Osteoblast (primary cell): ENCODE results near the gene UCHL3. TPM values are rescaled to one million over a fixed set of nuclear protein-coding genes. Genes with fewer than 3 reads are reported as not detected.

Experiments
- DNase-seq: peaks from one replicate; pipeline ENCODE4 v3.0.0; 2011; ENCODE audit warnings: low spot score, mixed read lengths; ENCODE audit not compliant: insufficient read length; ENCODE audit errors: missing footprints
- H2AFZ ChIP-seq: 2 replicates; pipeline ENCODE4 v1.6.0; 2011; ENCODE audit warnings: mild to moderate bottlenecking, low read length
- H3K27ac ChIP-seq: 2 replicates; pipeline ENCODE4 v1.5.1; 2011; ENCODE audit warnings: mild to moderate bottlenecking, low read depth, low read length, moderate library complexity
- H3K27me3 ChIP-seq: 2 replicates; pipeline ENCODE4 v1.6.0; 2012; ENCODE audit warnings: mild to moderate bottlenecking, control low read depth, inconsistent platforms, low read length, moderate library complexity; ENCODE audit not compliant: insufficient read depth
- H3K36me3 ChIP-seq: 2 replicates; pipeline ENCODE4 v1.5.1; 2011; ENCODE audit warnings: mild to moderate bottlenecking, low read length, control low read depth, moderate library complexity; ENCODE audit not compliant: insufficient read depth
- H3K4me1 ChIP-seq: 2 replicates; pipeline ENCODE4 v1.5.1; 2011; ENCODE audit warnings: mild to moderate bottlenecking, low read length, control low read depth, moderate library complexity; ENCODE audit not compliant: insufficient read depth
- H3K4me2 ChIP-seq: 2 replicates; pipeline ENCODE4 v1.6.0; 2011; ENCODE audit warnings: mild to moderate bottlenecking, low read length; ENCODE audit not compliant: insufficient read depth
- H3K4me3 ChIP-seq: fragments of 200-600 bp; sonication (generic); 3 replicates; pipeline ENCODE4 v1.5.1; 2012; ENCODE audit warnings: mild to moderate bottlenecking, low read length, inconsistent platforms; ENCODE audit not compliant: insufficient read depth
- H3K79me2 ChIP-seq: 2 replicates; pipeline ENCODE4 v1.6.0; 2012; ENCODE audit warnings: mild to moderate bottlenecking, low read length, control low read depth, inconsistent platforms; ENCODE audit not compliant: insufficient read depth
- H3K9me3 ChIP-seq: 2 replicates; pipeline ENCODE4 v1.5.1; 2011; ENCODE audit warnings: low read depth, low read length, control low read depth
- H4K20me1 ChIP-seq: 2 replicates; pipeline ENCODE4 v1.6.0; 2012; ENCODE audit warnings: mild to moderate bottlenecking, low read length, control low read depth; ENCODE audit not compliant: insufficient read depth
- total RNA-seq: library from RNA; depleted of rRNA; stranded (reverse); fragments of >200 nt; gene quantifications from 2 replicates; pipeline ENCODE4 v1.2.3, GENCODE V29; 2012
- TF ChIP-seq, protein P1 (sequence below): IDR thresholded peaks from 2 replicates; pipeline ENCODE4 v1.5.1; 2011; ENCODE audit warnings: mild to moderate bottlenecking, low read depth, low read length, moderate library complexity; ENCODE audit errors: extremely low read depth

The UCHL3 gene
- total RNA-seq, 1 donor = 15.6 TPM

DNA sequence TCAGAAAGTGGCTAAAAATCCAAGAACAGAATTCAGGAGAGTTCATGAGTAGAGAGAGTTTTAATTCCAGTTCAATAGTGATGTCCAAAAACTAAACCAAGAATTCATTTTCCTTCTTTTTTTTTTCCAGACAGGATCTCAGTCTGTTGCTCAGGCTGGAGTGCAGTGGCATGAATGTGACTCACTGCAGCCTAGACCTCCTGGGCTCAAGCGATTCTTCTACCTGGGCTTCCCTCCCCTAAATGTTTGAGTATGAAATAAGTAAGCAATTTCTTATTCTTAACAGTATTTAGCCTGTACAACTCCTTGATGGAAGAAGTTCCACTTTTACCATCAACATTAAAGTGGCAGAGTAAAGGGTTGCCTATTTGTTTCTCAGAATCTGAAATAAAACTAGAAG lies 15.7 kb upstream of the UCHL3 start:
- H3K79me2 ChIP-seq = peaks cover 33% of the 10 kb centered on the region
- no peak overlapping the region for H3K4me2 ChIP-seq
- no peaks in the 10 kb centered on the region for H3K9me3 ChIP-seq
- H4K20me1 ChIP-seq = peaks cover 6% of the 10 kb centered on the region
- TF ChIP-seq, protein P1, sequence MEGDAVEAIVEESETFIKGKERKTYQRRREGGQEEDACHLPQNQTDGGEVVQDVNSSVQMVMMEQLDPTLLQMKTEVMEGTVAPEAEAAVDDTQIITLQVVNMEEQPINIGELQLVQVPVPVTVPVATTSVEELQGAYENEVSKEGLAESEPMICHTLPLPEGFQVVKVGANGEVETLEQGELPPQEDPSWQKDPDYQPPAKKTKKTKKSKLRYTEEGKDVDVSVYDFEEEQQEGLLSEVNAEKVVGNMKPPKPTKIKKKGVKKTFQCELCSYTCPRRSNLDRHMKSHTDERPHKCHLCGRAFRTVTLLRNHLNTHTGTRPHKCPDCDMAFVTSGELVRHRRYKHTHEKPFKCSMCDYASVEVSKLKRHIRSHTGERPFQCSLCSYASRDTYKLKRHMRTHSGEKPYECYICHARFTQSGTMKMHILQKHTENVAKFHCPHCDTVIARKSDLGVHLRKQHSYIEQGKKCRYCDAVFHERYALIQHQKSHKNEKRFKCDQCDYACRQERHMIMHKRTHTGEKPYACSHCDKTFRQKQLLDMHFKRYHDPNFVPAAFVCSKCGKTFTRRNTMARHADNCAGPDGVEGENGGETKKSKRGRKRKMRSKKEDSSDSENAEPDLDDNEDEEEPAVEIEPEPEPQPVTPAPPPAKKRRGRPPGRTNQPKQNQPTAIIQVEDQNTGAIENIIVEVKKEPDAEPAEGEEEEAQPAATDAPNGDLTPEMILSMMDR = no peak
- no peaks in the 10 kb centered on the region for H3K27me3 ChIP-seq
- DNase-seq = no peak
- H2AFZ ChIP-seq = no peak overlapping the region
- H3K4me1 ChIP-seq = peaks cover 13% of the 10 kb centered on the region
- H3K36me3 ChIP-seq = peaks cover 23% of the 10 kb centered on the region
- no peak overlapping the region for H3K4me3 ChIP-seq
- H3K27ac ChIP-seq = no peak overlapping the region

DNA sequence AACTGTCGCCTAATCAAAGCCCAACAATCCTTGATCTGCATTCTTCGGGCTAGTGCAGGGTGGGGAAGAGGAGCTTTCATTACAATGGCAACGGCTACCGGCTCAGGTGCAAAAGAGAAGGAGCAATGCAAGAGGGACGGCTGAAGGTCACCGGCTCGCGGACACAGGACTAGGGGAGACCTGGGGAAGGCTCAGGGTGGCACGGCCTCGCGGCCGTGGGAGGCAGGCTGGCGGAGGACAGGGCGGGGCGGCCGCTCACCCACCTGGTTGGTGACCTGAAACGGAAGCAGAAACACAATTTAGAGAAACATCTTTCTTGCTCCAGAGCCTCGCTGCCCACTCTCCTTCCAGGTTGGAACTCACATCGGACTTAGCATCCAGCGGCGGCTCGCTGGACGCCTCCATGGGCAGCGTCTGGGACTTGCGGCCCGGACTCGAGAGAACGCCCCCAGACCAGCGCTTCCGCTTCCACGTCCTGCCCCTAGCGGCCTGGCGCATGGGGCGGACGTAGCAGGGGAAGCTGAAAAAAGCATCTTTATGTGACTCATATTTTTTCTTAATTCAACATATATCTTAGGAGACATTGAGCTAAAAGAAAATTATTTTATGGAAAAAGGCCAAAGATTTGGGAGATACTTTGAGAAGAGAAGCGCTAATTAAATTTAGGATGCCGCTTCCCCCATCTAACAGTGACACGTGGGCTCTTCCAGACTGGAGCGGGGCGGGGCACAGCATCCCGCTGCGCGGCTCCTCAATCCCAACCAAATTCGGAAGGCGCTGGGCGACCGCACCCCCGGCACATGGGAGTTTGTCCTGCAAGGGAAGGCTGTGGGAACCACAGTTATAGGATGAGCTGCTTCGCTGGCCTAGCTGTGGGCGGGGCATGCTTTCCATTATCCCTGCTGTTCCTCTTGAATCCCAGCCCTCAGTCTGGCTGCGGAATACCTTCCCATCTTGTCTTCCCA lies 11.9 kb upstream of the UCHL3 start, which contains the start of gene COMMD6:
COMMD6 (minus strand) TSS at position 441 of the 965 bp plus-strand sequence; CDS start at position 405, 36 bp downstream.
- H3K4me2 ChIP-seq = peak within 1 kb of the TSS; percentile 83
- DNase-seq = peak; percentile 94
- peak within 1 kb of the TSS; percentile 91 for H2AFZ ChIP-seq
- TF ChIP-seq, protein P1 = peak; percentile 25
- no peaks in the 10 kb centered on the region for H3K27me3 ChIP-seq
- H3K9me3 ChIP-seq = no peaks in the 10 kb centered on the region
- peak within 1 kb of the TSS; percentile 93 for H3K27ac ChIP-seq
- H3K36me3 ChIP-seq = peaks cover 14% of the 10 kb centered on the region
- peaks cover 6% of the 10 kb centered on the region for H4K20me1 ChIP-seq
- peaks cover 16% of the 10 kb centered on the region for H3K4me1 ChIP-seq
- H3K4me3 ChIP-seq = peak within 1 kb of the TSS; percentile 92
- H3K79me2 ChIP-seq = peaks cover 31% of the 10 kb centered on the region

DNA sequence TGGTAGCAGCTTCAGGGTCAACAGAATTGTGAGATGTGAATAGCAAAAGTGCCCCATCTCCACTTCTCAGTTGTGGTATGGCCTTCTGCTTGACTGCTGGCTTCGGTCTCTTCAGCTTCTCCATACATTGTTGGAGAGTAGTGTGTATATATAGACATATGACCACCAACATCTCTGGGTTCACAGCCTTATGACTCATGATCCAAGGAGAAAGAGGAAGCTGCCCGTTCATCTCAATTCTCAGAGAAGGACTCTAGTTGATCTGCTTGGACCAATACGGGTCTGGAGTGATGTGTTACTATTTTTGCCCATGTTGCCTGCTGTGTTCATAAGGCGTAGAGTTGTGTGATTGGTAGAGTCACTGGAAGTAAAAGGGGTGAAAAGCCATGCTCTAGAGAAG lies 8.3 kb upstream of the UCHL3 start:
- peaks cover 14% of the 10 kb centered on the region for H3K79me2 ChIP-seq
- H3K9me3 ChIP-seq = no peaks in the 10 kb centered on the region
- H3K27ac ChIP-seq = no peak overlapping the region
- no peak for DNase-seq
- H3K27me3 ChIP-seq = no peaks in the 10 kb centered on the region
- H4K20me1 ChIP-seq = no peaks in the 10 kb centered on the region
- no peak overlapping the region for H2AFZ ChIP-seq
- no peak overlapping the region for H3K4me2 ChIP-seq
- no peak overlapping the region for H3K4me3 ChIP-seq
- TF ChIP-seq, protein P1 = no peak
- H3K4me1 ChIP-seq = peaks cover 25% of the 10 kb centered on the region
- H3K36me3 ChIP-seq = no peaks in the 10 kb centered on the region

DNA sequence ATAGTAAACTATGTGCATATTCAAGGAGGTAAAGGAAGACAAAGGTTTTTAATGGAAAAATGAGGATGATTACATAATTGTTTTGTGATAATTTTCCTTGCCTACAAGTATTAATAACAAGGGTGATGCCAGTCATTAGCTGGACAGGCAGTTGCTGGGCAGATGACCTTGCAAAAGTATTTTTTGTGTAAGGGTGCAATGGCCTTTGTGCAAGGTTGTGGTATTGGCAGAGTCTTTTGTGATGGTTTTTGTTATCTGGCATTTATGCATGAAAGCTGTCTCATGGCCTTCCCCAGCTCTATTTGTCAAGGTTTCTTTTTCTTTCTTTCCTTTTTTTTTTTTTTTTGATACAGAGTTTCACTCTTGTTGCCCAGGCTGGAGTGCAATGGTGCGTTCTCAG lies 7.6 kb upstream of the UCHL3 start:
- Histone ChIP-seq H4K20me1 (no peaks in the 10 kb centered on the region), H3K4me3 (no peak overlapping the region), H3K27ac (no peak overlapping the region), H3K4me1 (peaks cover 18% of the 10 kb centered on the region), H3K36me3 (no peaks in the 10 kb centered on the region), H3K79me2 (peaks cover 7% of the 10 kb centered on the region), H2AFZ (no peak overlapping the region), H3K27me3 (no peaks in the 10 kb centered on the region), H3K9me3 (no peaks in the 10 kb centered on the region), H3K4me2 (no peak overlapping the region)
- no peak for DNase-seq
- TF ChIP-seq, protein P1 = no peak
